HG02840 (cell line): ENCODE results near the gene OR6K6.

Source experiments
- ATAC-seq: cut with Tn5 transposase; IDR thresholded peaks from one replicate; pipeline ENCODE4 v1.9.1; 2021; ENCODE audit warnings: mild to moderate bottlenecking, moderate library complexity, moderate number of reproducible peaks; ENCODE audit not compliant: unreplicated experiment, low FRiP score

OR6K6 gene

DNA sequence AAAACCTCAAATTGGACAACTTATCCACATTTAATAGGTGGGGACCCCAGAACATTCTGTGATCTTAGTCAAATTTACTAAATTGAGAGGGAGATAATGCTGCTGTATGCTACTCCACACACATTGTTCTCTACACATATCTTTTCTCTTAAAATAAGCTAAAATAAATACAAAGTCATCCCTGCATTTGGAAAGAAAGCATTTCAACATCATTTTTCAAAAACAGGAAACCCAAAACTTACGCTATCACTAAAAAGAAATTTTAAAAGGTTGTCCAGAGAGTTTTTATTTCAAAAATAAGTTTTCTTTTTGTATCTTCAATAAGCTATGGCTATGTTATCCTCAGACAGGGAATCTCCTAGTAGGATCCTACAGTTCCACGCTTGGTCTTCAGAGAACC, 46.0 kb downstream of the OR6K6 start:
- no peak for ATAC-seq

DNA sequence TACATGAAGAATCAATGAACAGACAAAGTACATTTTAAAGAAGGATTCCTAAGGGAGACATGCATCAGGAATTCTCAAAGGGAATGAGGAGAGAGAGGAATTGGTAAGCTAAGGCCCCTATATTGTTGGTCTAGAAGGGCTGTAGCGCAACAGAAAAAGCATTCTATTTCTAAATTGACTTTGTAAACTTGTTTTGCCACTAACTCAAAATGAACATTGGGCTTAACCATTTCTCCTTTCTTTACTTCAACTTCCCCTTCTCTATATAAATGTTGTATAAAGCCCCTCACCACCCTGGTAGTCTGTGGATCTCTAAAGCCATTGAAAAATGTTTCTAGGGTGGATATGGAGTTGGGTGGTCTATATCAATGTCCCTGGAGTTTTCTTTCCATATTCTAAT, 46.9 kb downstream of the OR6K6 start:
- no peak for ATAC-seq

DNA sequence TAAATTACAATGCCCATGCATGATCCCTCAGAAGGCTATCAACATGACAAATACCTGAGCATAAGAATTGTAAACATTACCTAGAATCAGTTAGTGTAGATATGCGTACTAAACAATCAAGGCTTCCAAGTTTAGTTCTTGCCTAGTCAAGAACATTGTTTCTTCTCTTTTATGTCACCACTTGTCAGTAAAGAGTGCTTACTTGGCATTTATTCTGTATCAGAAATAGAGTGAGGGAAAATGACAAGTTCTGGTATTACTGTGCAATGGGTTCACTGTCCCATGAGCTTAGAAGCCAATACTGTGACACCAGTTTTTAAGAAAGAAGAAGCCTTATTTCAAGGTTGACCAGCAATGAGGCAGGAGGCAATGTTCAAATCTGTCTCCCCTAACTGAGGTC, 49.2 kb downstream of the OR6K6 start:
- no peak for ATAC-seq
